IMR-90 (cell line): Measurements from ENCODE around the gene CDK11B. TPM values are rescaled to one million over a fixed set of nuclear protein-coding genes. Genes with fewer than 3 reads are reported as not detected.

Source experiments
- ATAC-seq: fragments of 200-7000 bp; cut with Tn5 transposase; 2 replicates; pipeline ENCODE4 v1.9.1; 2020; ENCODE audit warnings: low read depth, mild to moderate bottlenecking, moderate library complexity
- BruUV-seq: library from RNA; stranded (reverse); fragments of 400-500 nt; replicated peaks from 2 replicates; lab custom pipeline; 2021; lab: Mats Ljungman, UMichigan
- CTCF ChIA-PET: fragments of 300-600 bp; formaldehyde crosslinking; extraction: SDS; loops from one replicate; lab custom pipeline; 2021; ENCODE audit warnings: antibody characterized with exemption; lab: Yijun Ruan, JAX
- POLR2A ChIA-PET: fragments of 300-600 bp; sonication (Branson Sonifier 250); formaldehyde crosslinking; loops from one replicate; lab custom pipeline; 2022; ENCODE audit warnings: antibody characterized with exemption; ENCODE audit not compliant: unreplicated experiment; lab: Charles Lee
- DNase-seq: peaks from one replicate; pipeline ENCODE4 v3.0.0; 2013
- H2AFZ ChIP-seq: replicated peaks from 2 replicates; pipeline ENCODE3; 2013; ENCODE audit warnings: low read length, mild to moderate bottlenecking; ENCODE audit not compliant: poor library complexity
- H2AK5ac ChIP-seq: 2 replicates; pipeline ENCODE4 v1.6.1; 2013; ENCODE audit warnings: low read depth, low read length, inconsistent platforms
- H2AK9ac ChIP-seq: replicated peaks from 2 replicates; pipeline ENCODE3; 2013; ENCODE audit warnings: mild to moderate bottlenecking, low read depth, low read length, moderate library complexity; ENCODE audit not compliant: poor library complexity
- H2BK120ac ChIP-seq: 2 replicates; pipeline ENCODE4 v1.6.1; 2013; ENCODE audit warnings: low read depth, low read length, inconsistent platforms
- H2BK15ac ChIP-seq: 3 replicates; pipeline ENCODE4 v1.6.1; 2013; ENCODE audit warnings: low read depth, low read length, inconsistent platforms
- H2BK20ac ChIP-seq: 2 replicates; pipeline ENCODE4 v1.6.1; 2013; ENCODE audit warnings: low read depth, mild to moderate bottlenecking, inconsistent platforms, low read length, moderate library complexity
- H2BK5ac ChIP-seq: 2 replicates; pipeline ENCODE4 v1.6.1; 2013; ENCODE audit warnings: mild to moderate bottlenecking, low read depth, low read length, inconsistent platforms; ENCODE audit not compliant: poor library complexity, severe bottlenecking
- H3K14ac ChIP-seq: replicated peaks from 2 replicates; pipeline ENCODE4 v1.6.1; 2013; ENCODE audit warnings: low read depth, low read length, inconsistent platforms
- H3K18ac ChIP-seq: 2 replicates; pipeline ENCODE4 v1.6.1; 2013; ENCODE audit warnings: low read depth, low read length, control low read depth
- H3K23ac ChIP-seq: 2 replicates; pipeline ENCODE4 v1.6.1; 2013; ENCODE audit warnings: low read depth, low read length, inconsistent platforms
- H3K27ac ChIP-seq: 2 replicates; pipeline ENCODE4 v1.5.1; 2013; ENCODE audit warnings: mild to moderate bottlenecking, control low read depth, low read length; ENCODE audit not compliant: insufficient read depth
- H3K27me3 ChIP-seq: 2 replicates; pipeline ENCODE4 v1.6.1; 2013; ENCODE audit warnings: low read length; ENCODE audit not compliant: control insufficient read depth, insufficient read depth
- H3K36me3 ChIP-seq: 2 replicates; pipeline ENCODE4 v1.6.1; 2013; ENCODE audit warnings: low read length, mixed read lengths; ENCODE audit not compliant: control insufficient read depth, insufficient read depth
- H3K4ac ChIP-seq: 2 replicates; pipeline ENCODE4 v1.6.1; 2013; ENCODE audit warnings: low read depth, low read length, inconsistent platforms
- H3K4me1 ChIP-seq: 2 replicates; pipeline ENCODE4 v1.6.1; 2013; ENCODE audit warnings: low read length, mixed read lengths; ENCODE audit not compliant: control insufficient read depth, insufficient read depth
- H3K4me2 ChIP-seq: 2 replicates; pipeline ENCODE4 v1.6.1; 2013; ENCODE audit warnings: low read depth, mild to moderate bottlenecking, control low read depth, low read length, moderate library complexity
- H3K4me3 ChIP-seq: 2 replicates; pipeline ENCODE4 v1.5.1; 2013; ENCODE audit warnings: low read depth, mild to moderate bottlenecking, control low read depth, low read length, moderate library complexity; ENCODE audit not compliant: insufficient read depth
- H3K56ac ChIP-seq: 2 replicates; pipeline ENCODE4 v1.6.1; 2013; ENCODE audit warnings: low read length, inconsistent platforms; ENCODE audit not compliant: insufficient read depth; ENCODE audit errors: extremely low read depth
- H3K79me1 ChIP-seq, 2 experiments: 2 replicates each; pipeline ENCODE4 v1.6.1; 2013; ENCODE audit warnings: low read length in 2 of 2, inconsistent platforms in 1 of 2, low read depth in 1 of 2
- H3K9ac ChIP-seq: 2 replicates; pipeline ENCODE4 v1.6.1; 2013; ENCODE audit warnings: low read depth, low read length, control low read depth
- H3K9me1 ChIP-seq: 2 replicates; pipeline ENCODE4 v1.6.1; 2013; ENCODE audit warnings: low read length, inconsistent platforms; ENCODE audit not compliant: insufficient read depth
- H3K9me3 ChIP-seq: 2 replicates; pipeline ENCODE4 v1.6.1; 2013; ENCODE audit warnings: low read length; ENCODE audit not compliant: control insufficient read depth, insufficient read depth
- H4K20me1 ChIP-seq: 2 replicates; pipeline ENCODE4 v1.6.1; 2013; ENCODE audit warnings: low read length, inconsistent platforms; ENCODE audit not compliant: insufficient read depth
- H4K5ac ChIP-seq: 2 replicates; pipeline ENCODE4 v1.6.1; 2013; ENCODE audit warnings: mild to moderate bottlenecking, low read depth, low read length, control low read depth
- H4K8ac ChIP-seq, 2 experiments: 2 replicates each; pipeline ENCODE4 v1.6.1; 2013; ENCODE audit warnings: low read depth in 2 of 2, low read length in 2 of 2, control low read depth in 1 of 2, inconsistent platforms in 1 of 2
- H4K91ac ChIP-seq: 2 replicates; pipeline ENCODE4 v1.6.1; 2013; ENCODE audit warnings: low read depth, low read length, inconsistent platforms; ENCODE audit not compliant: insufficient read depth
- CEBPB ChIP-seq: IDR thresholded peaks from 2 replicates; pipeline ENCODE4 v1.6.1; 2012; ENCODE audit warnings: low read depth, low read length, improper control_type of control experiment
- CHD1 ChIP-seq: IDR thresholded peaks from 2 replicates; pipeline ENCODE4 v1.6.1; 2012; ENCODE audit warnings: low read depth, low read length, improper control_type of control experiment
- CTCF ChIP-seq: conservative IDR thresholded peaks from 2 replicates; pipeline ENCODE4 v1.5.1; 2012; ENCODE audit warnings: mild to moderate bottlenecking, low read depth, low read length, improper control_type of control experiment
- FOS ChIP-seq: fragments of 150-350 bp; IDR thresholded peaks from 2 replicates; pipeline ENCODE4 v1.6.1; 2016; ENCODE audit warnings: low read depth, low read length
- MAFK ChIP-seq: IDR thresholded peaks from 2 replicates; pipeline ENCODE4 v1.6.1; 2012; ENCODE audit warnings: low read depth, low read length, improper control_type of control experiment
- MAZ ChIP-seq: IDR thresholded peaks from 2 replicates; pipeline ENCODE4 v1.6.1; 2012; ENCODE audit warnings: low read depth, mild to moderate bottlenecking, low read length, improper control_type of control experiment, moderate library complexity, borderline replicate concordance
- MXI1 ChIP-seq: IDR thresholded peaks from 2 replicates; pipeline ENCODE4 v1.6.1; 2012; ENCODE audit warnings: low read depth, mild to moderate bottlenecking, low read length, moderate library complexity, borderline replicate concordance
- RCOR1 ChIP-seq: IDR thresholded peaks from 2 replicates; pipeline ENCODE4 v1.6.1; 2012; ENCODE audit warnings: mild to moderate bottlenecking, low read length, improper control_type of control experiment; ENCODE audit not compliant: insufficient replicate concordance
- SMC3 ChIP-seq: fragments of 150-350 bp; IDR thresholded peaks from 2 replicates; pipeline ENCODE4 v1.6.1; 2016; ENCODE audit warnings: low read depth, mild to moderate bottlenecking, antibody characterized with exemption, low read length, moderate library complexity
- USF2 ChIP-seq: fragments of 150-350 bp; IDR thresholded peaks from 2 replicates; pipeline ENCODE4 v1.6.1; 2017; ENCODE audit warnings: mild to moderate bottlenecking, antibody characterized with exemption, low read length, low read depth
- WGBS, 2 experiments: methylation state at CpG; one replicate each; pipeline versions ENCODE4 v1.1.5 to v1.1.7; 2013; ENCODE audit warnings: missing lambda C conversion rate in 2 of 2; ENCODE audit not compliant: insufficient read length in 1 of 2; ENCODE audit errors: extremely low coverage in 2 of 2; 5-methylcytosine and 5-hydroxymethylcytosine counted together
- dilution Hi-C: fragments of 300-500 bp; cut with HindIII; formaldehyde crosslinking; loops from one replicate; pipeline ENCODE4 v1.14.3; 2018; ENCODE audit warnings: low sequenced_read_pairs; ENCODE audit not compliant: unreplicated experiment
- in situ Hi-C: fragments of 300-500 bp; cut with MboI; formaldehyde crosslinking; loops from 3 replicates; pipeline ENCODE4 v1.14.3; 2019; ENCODE audit warnings: low sequenced_read_pairs, inconsistent platforms, mixed read lengths
- intact Hi-C: fragments of 100-400 bp; cut with micrococcal nuclease; formaldehyde crosslinking; loops from 2 replicates; pipeline ENCODE4 v1.10.0; 2022
- polyA plus RNA-seq, 3 experiments: library from polyadenylated mRNA; depleted of rRNA; stranded (reverse); fragments of >200 nt; gene quantifications; 2 replicates each; pipeline ENCODE4 v1.2.3, GENCODE V29; 2012; ENCODE audit warnings: low replicate concordance in 1 of 3
- total RNA-seq: library from RNA; depleted of rRNA; stranded (reverse); fragments of >200 nt; gene quantifications from 2 replicates; pipeline ENCODE4 v1.2.3, GENCODE V29; 2012

CDK11B gene
- total and polyA plus RNA-seq, 2 of the 4 experiments (the other 2 are of a cell fraction): 8.2 to 19.1 TPM

- Histone ChIP-seq H3K9me3 (no peaks in the 10 kb centered on the region), H4K20me1 (no peaks in the 10 kb centered on the region), H4K5ac (no peak overlapping the region), H3K4me3 (no peak overlapping the region), H2BK15ac (no peak overlapping the region), H3K36me3 (no peaks in the 10 kb centered on the region), H2BK5ac (no peak overlapping the region), H2BK120ac (no peak overlapping the region), H2AK5ac (no peak overlapping the region), H3K18ac (no peak overlapping the region), H3K4me2 (no peak overlapping the region), H3K4me1 (peaks cover 5% of the 10 kb centered on the region; the same call in 1 of the 2 replicates), H3K27ac (no peak overlapping the region), H3K9me1 (no peaks in the 10 kb centered on the region), H4K8ac (no peak overlapping the region), H2AFZ (no peak overlapping the region), H4K91ac (no peak overlapping the region), H3K4ac (no peak overlapping the region), H2AK9ac (no peak overlapping the region), H2BK20ac (no peak overlapping the region), H3K79me1 (no peaks in the 10 kb centered on the region), H3K27me3 (peaks cover 3% of the 10 kb centered on the region; the same call in 1 of the 2 replicates), H3K56ac (no peak overlapping the region), H3K14ac (no peak overlapping the region), H3K9ac (no peak overlapping the region), H3K23ac (no peak overlapping the region)
- ChIA-PET POLR2A (interaction anchor here (1.1 kb wide), 1 partner anchor 11 kb away, joined by 3 read pairs; no protein-coding TSS in a partner anchor), CTCF (no interaction called here)
- in situ Hi-C loops: no loop called here
- 68% methylated on average over 7 of the region's 13 CpGs; no CpG with 5 or more reads in 1 of the 2 experiments for WGBS, 2 experiments
- no TSS peak for BruUV-seq
- ATAC-seq: no peak
- dilution Hi-C loops: no loop called here
- no peak for DNase-seq
- intact Hi-C loops: no loop called here
- TF ChIP-seq MAFK: no peak
- TF ChIP-seq CEBPB: no peak
- no peak for TF ChIP-seq CHD1
- no peak for TF ChIP-seq RCOR1
- no peak for TF ChIP-seq FOS
- TF ChIP-seq CTCF: no peak
- no peak for TF ChIP-seq USF2
- no peak for TF ChIP-seq MXI1
- TF ChIP-seq SMC3: no peak
- no peak for TF ChIP-seq MAZ
Observed at GRCh38 chr1:1602968-1603506, 55.8 kb downstream of the CDK11B start.
